ENCODE results near the gene VIPAS39.

DNA sequence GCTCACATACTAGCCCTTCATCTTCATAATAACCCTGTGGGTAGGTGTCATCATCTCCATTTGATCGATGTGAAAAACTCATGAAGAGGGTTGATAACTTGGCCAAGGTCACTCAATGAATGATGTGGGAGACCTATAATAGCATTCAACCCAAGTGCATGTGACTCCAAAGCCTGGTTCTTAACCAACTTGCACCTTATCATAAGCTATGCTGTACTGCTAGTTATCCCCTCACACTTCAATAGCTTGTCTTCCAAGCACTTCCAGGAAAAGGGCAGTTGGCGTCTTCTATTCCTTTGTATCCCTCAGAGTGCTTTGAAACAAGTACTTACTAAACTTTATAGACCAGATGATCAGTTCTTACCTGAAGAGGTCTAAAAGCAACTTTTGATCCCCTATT, 15.2 kb downstream of the VIPAS39 start:
- TF ChIP-seq, protein P1, sequence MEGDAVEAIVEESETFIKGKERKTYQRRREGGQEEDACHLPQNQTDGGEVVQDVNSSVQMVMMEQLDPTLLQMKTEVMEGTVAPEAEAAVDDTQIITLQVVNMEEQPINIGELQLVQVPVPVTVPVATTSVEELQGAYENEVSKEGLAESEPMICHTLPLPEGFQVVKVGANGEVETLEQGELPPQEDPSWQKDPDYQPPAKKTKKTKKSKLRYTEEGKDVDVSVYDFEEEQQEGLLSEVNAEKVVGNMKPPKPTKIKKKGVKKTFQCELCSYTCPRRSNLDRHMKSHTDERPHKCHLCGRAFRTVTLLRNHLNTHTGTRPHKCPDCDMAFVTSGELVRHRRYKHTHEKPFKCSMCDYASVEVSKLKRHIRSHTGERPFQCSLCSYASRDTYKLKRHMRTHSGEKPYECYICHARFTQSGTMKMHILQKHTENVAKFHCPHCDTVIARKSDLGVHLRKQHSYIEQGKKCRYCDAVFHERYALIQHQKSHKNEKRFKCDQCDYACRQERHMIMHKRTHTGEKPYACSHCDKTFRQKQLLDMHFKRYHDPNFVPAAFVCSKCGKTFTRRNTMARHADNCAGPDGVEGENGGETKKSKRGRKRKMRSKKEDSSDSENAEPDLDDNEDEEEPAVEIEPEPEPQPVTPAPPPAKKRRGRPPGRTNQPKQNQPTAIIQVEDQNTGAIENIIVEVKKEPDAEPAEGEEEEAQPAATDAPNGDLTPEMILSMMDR (conservative IDR thresholded peaks at IDR 0.05) = no peak
- no peak for TF ChIP-seq EZH2 (IDR thresholded peaks at IDR 0.05; ENCODE audit: low read depth)

Data from PC-9 (cell line).